KMS-11 (cell line): ENCODE measurements around the gene ZNF212.

Experiments used
- H2AFZ ChIP-seq: fragments of 200-600 bp; sonication (generic); 2 replicates; pipeline ENCODE4 v1.6.1; 2016; ENCODE audit warnings: antibody characterized with exemption, mixed run types, low read depth
- H3K27ac ChIP-seq: fragments of 200-600 bp; sonication (generic); 2 replicates; pipeline ENCODE4 v1.6.1; 2016; ENCODE audit warnings: mild to moderate bottlenecking, mixed run types
- H3K27me3 ChIP-seq: fragments of 200-600 bp; sonication (generic); 2 replicates; pipeline ENCODE4 v1.6.1; 2017; ENCODE audit warnings: mild to moderate bottlenecking, low read depth, mixed run types, moderate library complexity; ENCODE audit not compliant: insufficient read depth
- H3K36me3 ChIP-seq: fragments of 200-600 bp; sonication (generic); 2 replicates; pipeline ENCODE4 v1.6.1; 2017; ENCODE audit warnings: mild to moderate bottlenecking, mixed run types; ENCODE audit not compliant: insufficient read depth
- H3K4me1 ChIP-seq: fragments of 200-600 bp; sonication (generic); 2 replicates; pipeline ENCODE4 v1.6.1; 2016; ENCODE audit warnings: mild to moderate bottlenecking, low read depth, mixed run types; ENCODE audit not compliant: poor library complexity, severe bottlenecking
- H3K4me2 ChIP-seq: fragments of 200-600 bp; sonication (generic); 2 replicates; pipeline ENCODE4 v1.7.0; 2016; ENCODE audit warnings: mild to moderate bottlenecking, mixed run types
- H3K4me3 ChIP-seq: fragments of 200-600 bp; sonication (generic); IDR thresholded peaks from 2 replicates; pipeline ENCODE4 v1.6.1; 2017; ENCODE audit warnings: low read depth, low read length, mixed read lengths; ENCODE audit not compliant: insufficient read depth
- H3K79me2 ChIP-seq: fragments of 200-600 bp; sonication (generic); 2 replicates; pipeline ENCODE4 v1.6.1; 2016; ENCODE audit warnings: low read depth, mixed run types; ENCODE audit not compliant: insufficient read depth
- H3K9ac ChIP-seq: fragments of 200-600 bp; sonication (generic); 2 replicates; pipeline ENCODE4 v1.6.1; 2016; ENCODE audit warnings: mild to moderate bottlenecking, mixed run types
- H4K20me1 ChIP-seq: fragments of 200-600 bp; sonication (generic); 2 replicates; pipeline ENCODE4 v1.6.1; 2016; ENCODE audit warnings: mild to moderate bottlenecking, mixed run types; ENCODE audit not compliant: insufficient read depth
- CTCF ChIP-seq: fragments of 200-600 bp; sonication (generic); conservative IDR thresholded peaks from 2 replicates; pipeline ENCODE4 v1.6.1; 2017; ENCODE audit warnings: low read depth, mild to moderate bottlenecking, antibody characterized with exemption, low read length, moderate library complexity, mixed read lengths

The ZNF212 gene

GRCh38 chr7:149293338-149293737 lies 53.9 kb downstream of the ZNF212 start:
- no peak overlapping the region for H3K4me3 ChIP-seq
- H4K20me1 ChIP-seq, result no peaks in the 10 kb centered on the region
- no peak overlapping the region for H3K27ac ChIP-seq
- H3K36me3 ChIP-seq, result no peaks in the 10 kb centered on the region
- no peak for TF ChIP-seq CTCF
- no peak overlapping the region for H3K4me2 ChIP-seq
- peaks cover 4% of the 10 kb centered on the region for H3K4me1 ChIP-seq
- H2AFZ ChIP-seq, result no peak overlapping the region
- no peak overlapping the region for H3K9ac ChIP-seq
- no peaks in the 10 kb centered on the region for H3K27me3 ChIP-seq
- H3K79me2 ChIP-seq, result no peaks in the 10 kb centered on the region

- Histone ChIP-seq H3K4me3 (no peak overlapping the region), H3K27me3 (no peaks in the 10 kb centered on the region), H3K36me3 (no peaks in the 10 kb centered on the region), H3K9ac (no peak overlapping the region), H4K20me1 (no peaks in the 10 kb centered on the region), H3K4me1 (peaks cover 4% of the 10 kb centered on the region), H3K27ac (no peak overlapping the region), H3K4me2 (no peak overlapping the region), H2AFZ (no peak overlapping the region), H3K79me2 (no peaks in the 10 kb centered on the region)
- TF ChIP-seq CTCF, result no peak
Measured at GRCh38 chr7:149293946-149294633, 54.6 kb downstream of the ZNF212 start.

GRCh38 chr7:149294634-149295480 lies 55.4 kb downstream of the ZNF212 start:
- no peaks in the 10 kb centered on the region for H3K27me3 ChIP-seq
- no peaks in the 10 kb centered on the region for H3K36me3 ChIP-seq
- H3K9ac ChIP-seq, result no peak overlapping the region
- H3K4me2 ChIP-seq, result no peak overlapping the region
- no peak overlapping the region for H3K4me3 ChIP-seq
- TF ChIP-seq CTCF, result no peak
- no peaks in the 10 kb centered on the region for H3K79me2 ChIP-seq
- no peaks in the 10 kb centered on the region for H4K20me1 ChIP-seq
- no peak overlapping the region for H2AFZ ChIP-seq
- no peak overlapping the region for H3K27ac ChIP-seq
- H3K4me1 ChIP-seq, result peaks cover 4% of the 10 kb centered on the region

- no peak overlapping the region for H3K27ac ChIP-seq
- no peak overlapping the region for H3K4me3 ChIP-seq
- H3K36me3 ChIP-seq, result no peaks in the 10 kb centered on the region
- no peak overlapping the region for H3K9ac ChIP-seq
- H3K4me1 ChIP-seq, result peaks cover 4% of the 10 kb centered on the region
- H3K79me2 ChIP-seq, result no peaks in the 10 kb centered on the region
- H4K20me1 ChIP-seq, result no peaks in the 10 kb centered on the region
- H2AFZ ChIP-seq, result no peak overlapping the region
- no peak for TF ChIP-seq CTCF
- no peak overlapping the region for H3K4me2 ChIP-seq
- no peaks in the 10 kb centered on the region for H3K27me3 ChIP-seq
Measured at GRCh38 chr7:149295481-149295850, 56.0 kb downstream of the ZNF212 start.
